ENCODE results near the gene ZDHHC7. TPM values are rescaled to one million over a fixed set of nuclear protein-coding genes. Genes with fewer than 3 reads are reported as not detected.

Gene ZDHHC7
- total and polyA plus RNA-seq, 4 donors: 2.5 to 14.9 (median 12.1) TPM

DNA sequence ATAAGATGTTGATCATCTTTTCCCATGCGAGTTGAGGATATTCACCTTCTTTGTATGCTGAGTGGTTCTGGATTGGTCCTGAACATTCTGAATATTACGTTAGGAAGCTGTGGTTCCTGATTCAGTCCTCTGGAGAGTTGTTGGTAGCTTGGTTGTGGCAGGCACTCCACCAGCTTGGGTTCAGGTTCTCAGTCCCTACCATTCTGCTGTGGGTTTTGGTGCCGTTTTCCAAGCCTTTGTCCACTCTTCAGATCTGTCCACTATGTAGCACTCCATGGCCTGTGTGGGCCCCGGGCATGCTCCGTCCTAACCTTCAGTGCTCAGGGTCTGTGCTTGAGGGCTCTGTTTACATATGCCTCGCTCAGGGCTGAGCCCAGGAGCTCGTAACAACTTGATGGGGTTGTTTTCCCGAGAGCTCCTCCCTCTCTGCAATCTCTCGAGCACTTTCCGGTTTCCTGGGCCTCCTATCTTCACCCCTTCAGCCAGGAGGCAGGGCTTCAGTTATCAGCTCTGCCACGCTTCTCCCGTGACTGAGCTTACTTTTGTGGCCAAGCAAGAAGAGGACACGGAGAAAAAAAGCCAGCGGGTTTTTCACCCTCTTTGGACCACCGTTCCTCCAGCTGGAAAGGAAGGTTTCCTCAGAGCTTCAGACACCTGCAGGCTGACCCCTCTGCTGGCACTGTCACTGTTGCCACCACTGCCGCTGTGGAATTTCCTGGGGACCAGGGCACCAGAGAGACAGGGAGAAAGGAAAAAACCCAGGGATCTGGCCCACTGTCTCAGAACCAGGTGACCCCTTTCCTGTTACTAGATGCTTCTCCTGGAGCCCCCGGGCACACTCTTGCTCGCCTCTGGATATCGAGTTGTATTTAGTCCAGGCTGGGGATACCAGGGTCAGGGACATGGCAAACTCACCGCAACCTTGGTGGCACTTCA lies 35.9 kb upstream of the ZDHHC7 start (continued):
- TF ChIP-seq, protein P1, sequence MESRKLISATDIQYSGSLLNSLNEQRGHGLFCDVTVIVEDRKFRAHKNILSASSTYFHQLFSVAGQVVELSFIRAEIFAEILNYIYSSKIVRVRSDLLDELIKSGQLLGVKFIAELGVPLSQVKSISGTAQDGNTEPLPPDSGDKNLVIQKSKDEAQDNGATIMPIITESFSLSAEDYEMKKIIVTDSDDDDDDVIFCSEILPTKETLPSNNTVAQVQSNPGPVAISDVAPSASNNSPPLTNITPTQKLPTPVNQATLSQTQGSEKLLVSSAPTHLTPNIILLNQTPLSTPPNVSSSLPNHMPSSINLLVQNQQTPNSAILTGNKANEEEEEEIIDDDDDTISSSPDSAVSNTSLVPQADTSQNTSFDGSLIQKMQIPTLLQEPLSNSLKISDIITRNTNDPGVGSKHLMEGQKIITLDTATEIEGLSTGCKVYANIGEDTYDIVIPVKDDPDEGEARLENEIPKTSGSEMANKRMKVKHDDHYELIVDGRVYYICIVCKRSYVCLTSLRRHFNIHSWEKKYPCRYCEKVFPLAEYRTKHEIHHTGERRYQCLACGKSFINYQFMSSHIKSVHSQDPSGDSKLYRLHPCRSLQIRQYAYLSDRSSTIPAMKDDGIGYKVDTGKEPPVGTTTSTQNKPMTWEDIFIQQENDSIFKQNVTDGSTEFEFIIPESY (IDR thresholded peaks at IDR 0.05): no peak
- no peak for TF ChIP-seq ATF3 (IDR thresholded peaks at IDR 0.05)
- no peak for TF ChIP-seq GABPA (IDR thresholded peaks at IDR 0.05 in 1 of 2, conservative IDR thresholded peaks at IDR 0.05 in 1 of 2)
- TF ChIP-seq MAX (IDR thresholded peaks at IDR 0.05): no peak

GRCh38 chr16:85046472-85046916 lies 35.2 kb upstream of the ZDHHC7 start:
- no peaks in the 10 kb centered on the region for H3K9me3 ChIP-seq (ENCODE audit: control insufficient read depth in 4 of 4, low read length in 3 of 4)
- no peak for DNase-seq (ENCODE audit: low spot score)
- 89% methylated on average over 8 of the region's 8 CpGs for WGBS
- no peaks in the 10 kb centered on the region for H3K27me3 ChIP-seq (ENCODE audit: control insufficient read depth in 4 of 4, insufficient read depth in 4 of 4, low read length in 3 of 4)
- no peak overlapping the region for H3K27ac ChIP-seq (ENCODE audit: low read depth in 1 of 2, low read length in 2 of 2)
- H3K9ac ChIP-seq (ENCODE audit: low read depth in 1 of 2, low read length in 2 of 2): no peak overlapping the region
- no peak for TF ChIP-seq TAF1 (conservative IDR thresholded peaks at IDR 0.05)
- no peak for TF ChIP-seq GABPA (IDR thresholded peaks at IDR 0.05 in 1 of 2, conservative IDR thresholded peaks at IDR 0.05 in 1 of 2)
- no peak for TF ChIP-seq YY1 (IDR thresholded peaks at IDR 0.05)
- TF ChIP-seq NR2F2 (IDR thresholded peaks at IDR 0.05): no peak
- TF ChIP-seq ATF3 (IDR thresholded peaks at IDR 0.05): no peak
- no peak for TF ChIP-seq RXRA (IDR thresholded peaks at IDR 0.05)
- TF ChIP-seq HNF4G (IDR thresholded peaks at IDR 0.05): no peak
- no peak for TF ChIP-seq FOXA1 (IDR thresholded peaks at IDR 0.05)
- H3K4me1 ChIP-seq (ENCODE audit: control insufficient read depth in 4 of 4, insufficient read depth in 4 of 4, low read length in 3 of 4): peaks cover 0 to 3% (median 0%) of the 10 kb centered on the region in 4 donors
- no peaks in the 10 kb centered on the region for H3K36me3 ChIP-seq (ENCODE audit: control insufficient read depth in 4 of 4, insufficient read depth in 3 of 4, low read depth in 1 of 4, low read length in 3 of 4)
- H3K4me3 ChIP-seq (ENCODE audit: low read depth in 1 of 3, low read length in 3 of 3): no peak overlapping the region

DNA sequence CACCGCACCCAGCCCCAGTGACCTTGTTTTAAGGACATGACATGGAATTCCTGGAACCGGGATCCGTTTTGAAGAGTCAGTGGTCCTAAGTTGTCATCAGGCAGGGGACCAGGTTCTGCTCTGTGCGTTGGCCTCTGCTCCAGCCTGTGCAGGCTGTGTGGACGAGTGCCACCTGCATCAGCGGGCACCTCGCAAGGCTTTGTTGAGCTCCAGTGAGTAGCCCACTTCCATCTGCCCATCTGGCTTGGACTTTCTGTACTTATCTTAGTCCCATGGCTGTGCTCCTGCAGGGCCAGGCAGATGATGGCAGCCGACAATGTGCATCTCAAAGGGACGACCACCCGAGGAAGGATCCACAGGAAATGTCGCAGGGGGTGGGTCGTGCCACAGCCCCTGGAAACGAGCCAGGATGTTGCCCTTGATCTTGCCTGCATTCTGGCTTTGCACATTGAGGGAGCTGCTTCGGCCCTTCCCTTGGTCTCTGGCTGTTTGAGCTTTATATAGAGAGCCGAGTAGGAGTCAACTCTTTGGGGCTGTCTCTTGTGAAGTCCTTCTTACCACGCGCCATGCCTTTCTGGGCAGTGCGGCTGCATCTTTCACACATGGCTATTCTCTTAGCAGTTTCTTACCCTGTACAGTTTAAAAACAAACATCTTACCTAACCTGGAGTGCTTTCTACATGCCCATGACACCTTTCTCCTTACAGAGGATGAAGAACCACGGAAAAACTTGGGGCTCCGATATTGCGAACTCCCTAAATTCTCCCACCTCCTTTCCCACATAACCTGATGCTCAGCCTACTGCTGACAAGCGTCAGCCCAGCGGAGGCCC lies 34.5 kb upstream of the ZDHHC7 start:
- H3K9me3 ChIP-seq (ENCODE audit: control insufficient read depth in 4 of 4, low read length in 3 of 4): no peaks in the 10 kb centered on the region
- no peak for DNase-seq (ENCODE audit: low spot score)
- no peak overlapping the region for H3K9ac ChIP-seq (ENCODE audit: low read depth in 1 of 2, low read length in 2 of 2)
- WGBS: 90% methylated on average over 23 of the region's 23 CpGs
- no peak overlapping the region for H3K27ac ChIP-seq (ENCODE audit: low read depth in 1 of 2, low read length in 2 of 2)
- peaks cover 0 to 3% (median 0%) of the 10 kb centered on the region in 4 donors for H3K4me1 ChIP-seq (ENCODE audit: control insufficient read depth in 4 of 4, insufficient read depth in 4 of 4, low read length in 3 of 4)
- H3K36me3 ChIP-seq (ENCODE audit: control insufficient read depth in 4 of 4, insufficient read depth in 3 of 4, low read depth in 1 of 4, low read length in 3 of 4): no peaks in the 10 kb centered on the region
- no peaks in the 10 kb centered on the region for H3K27me3 ChIP-seq (ENCODE audit: control insufficient read depth in 4 of 4, insufficient read depth in 4 of 4, low read length in 3 of 4)
- no peak overlapping the region for H3K4me3 ChIP-seq (ENCODE audit: low read depth in 1 of 3, low read length in 3 of 3)
- TF ChIP-seq RXRA (IDR thresholded peaks at IDR 0.05) (no peak), HNF4G (IDR thresholded peaks at IDR 0.05) (no peak), HNF4A (conservative IDR thresholded peaks at IDR 0.05) (no peak), MAX (IDR thresholded peaks at IDR 0.05) (no peak), EGR1 (IDR thresholded peaks at IDR 0.05; ENCODE audit: low read depth in 2 of 2) (no peak), ATF3 (IDR thresholded peaks at IDR 0.05) (no peak), GABPA (IDR thresholded peaks at IDR 0.05 in 1 of 2, conservative IDR thresholded peaks at IDR 0.05 in 1 of 2) (no peak), RAD21 (IDR thresholded peaks at IDR 0.05) (no peak), CTCF (IDR thresholded peaks at IDR 0.05; ENCODE audit: low read depth, low read length, missing input control) (no peak)
- TF ChIP-seq, protein P1 (IDR thresholded peaks at IDR 0.05): no peak

Measured in liver (tissue), 9 donors.